Hematopoietic multipotent progenitor cell treated with erythropoietin and hydrocortisone succinate and interleukin-3 and kit ligand, for 17 days (in vitro differentiated cells): ENCODE measurements around the gene ZMIZ1.

Experiments
- DNase-seq: peaks from one replicate; pipeline ENCODE4 v3.0.0-alpha.2; 2015; ENCODE audit warnings: low spot score

ZMIZ1 gene

GRCh38 chr10:79246209-79246581 lies 177.4 kb downstream of the ZMIZ1 start:
- DNase-seq, result no peak

- no peak for DNase-seq
These were observed 178.0 kb downstream of the ZMIZ1 start for GRCh38 chr10:79246606-79247275.

GRCh38 chr10:79247373-79248137 lies 178.8 kb downstream of the ZMIZ1 start:
- no peak for DNase-seq

GRCh38 chr10:79248341-79249185 lies 179.8 kb downstream of the ZMIZ1 start:
- no peak for DNase-seq

GRCh38 chr10:79249186-79250121 lies 180.7 kb downstream of the ZMIZ1 start:
- DNase-seq, result no peak

- DNase-seq, result no peak
These were observed 181.5 kb downstream of the ZMIZ1 start for GRCh38 chr10:79250259-79250658.

GRCh38 chr10:79252450-79252849 lies 183.7 kb downstream of the ZMIZ1 start:
- DNase-seq, result no peak

- DNase-seq, result no peak
These were observed 184.2 kb downstream of the ZMIZ1 start for GRCh38 chr10:79252971-79253370.

- DNase-seq, result no peak
These were observed 184.9 kb downstream of the ZMIZ1 start for GRCh38 chr10:79253704-79254103.

GRCh38 chr10:79254333-79255006 lies 185.7 kb downstream of the ZMIZ1 start:
- no peak for DNase-seq

GRCh38 chr10:79255007-79255507 lies 186.3 kb downstream of the ZMIZ1 start:
- DNase-seq, result no peak

GRCh38 chr10:79256264-79256806 lies 187.6 kb downstream of the ZMIZ1 start:
- no peak for DNase-seq

GRCh38 chr10:79258894-79259293 lies 190.1 kb downstream of the ZMIZ1 start:
- DNase-seq, result no peak

- DNase-seq, result no peak
These were observed 191.1 kb downstream of the ZMIZ1 start for GRCh38 chr10:79259834-79260233.

GRCh38 chr10:79260811-79261740 lies 192.3 kb downstream of the ZMIZ1 start:
- DNase-seq, result no peak

GRCh38 chr10:79262131-79262530 lies 193.4 kb downstream of the ZMIZ1 start:
- DNase-seq, result no peak

- no peak for DNase-seq
These were observed 194.4 kb downstream of the ZMIZ1 start for GRCh38 chr10:79262959-79263746.

GRCh38 chr10:79263939-79264338 lies 195.2 kb downstream of the ZMIZ1 start:
- DNase-seq, result no peak

GRCh38 chr10:79264942-79265341 lies 196.2 kb downstream of the ZMIZ1 start:
- DNase-seq, result no peak
